MCF 10A (cell line): Measurements from ENCODE around the gene GBE1. TPM values are rescaled to one million over a fixed set of nuclear protein-coding genes. Genes with fewer than 3 reads are reported as not detected.

Source experiments
- BruUV-seq: library from RNA; stranded (reverse); fragments of 400-500 nt; replicated peaks from 2 replicates; lab custom pipeline; 2021; lab: Mats Ljungman, UMichigan
- CTCF ChIA-PET: fragments of 300-600 bp; sonication (Branson Sonifier 250); formaldehyde crosslinking; extraction: SDS; loops from one replicate; lab custom pipeline; 2021; ENCODE audit warnings: antibody characterized with exemption, inconsistent platforms; lab: Yijun Ruan, JAX
- POLR2A ChIA-PET: fragments of 300-600, 350-650 bp; sonication (Branson Sonifier 250); formaldehyde crosslinking; extraction: SDS; loops from one replicate; lab custom pipeline; 2020; ENCODE audit warnings: antibody characterized with exemption, inconsistent platforms; lab: Yijun Ruan, JAX
- DNase-seq: peaks from one replicate; pipeline ENCODE4 v3.0.0-alpha.2; 2018; ENCODE audit not compliant: unreplicated experiment
- H3K27ac Mint-ChIP-seq: one replicate; pipeline ENCODE4 v1.8.0; 2022; ENCODE audit warnings: mild to moderate bottlenecking, low read depth, mixed read lengths; ENCODE audit not compliant: unreplicated experiment
- H3K27me3 Mint-ChIP-seq: one replicate; pipeline ENCODE4 v1.8.0; 2022; ENCODE audit warnings: mixed read lengths; ENCODE audit not compliant: insufficient read depth, unreplicated experiment
- H3K36me3 Mint-ChIP-seq: one replicate; pipeline ENCODE4 v1.8.0; 2022; ENCODE audit warnings: mild to moderate bottlenecking, moderate library complexity, mixed read lengths; ENCODE audit not compliant: insufficient read depth, unreplicated experiment
- H3K4me1 Mint-ChIP-seq: one replicate; pipeline ENCODE4 v1.8.0; 2022; ENCODE audit warnings: mixed read lengths; ENCODE audit not compliant: insufficient read depth, unreplicated experiment
- H3K4me3 Mint-ChIP-seq: one replicate; pipeline ENCODE4 v1.8.0; 2022; ENCODE audit warnings: mild to moderate bottlenecking, moderate library complexity, mixed read lengths; ENCODE audit not compliant: unreplicated experiment
- H3K9me3 Mint-ChIP-seq: one replicate; pipeline ENCODE4 v1.8.0; 2022; ENCODE audit warnings: mixed read lengths; ENCODE audit not compliant: unreplicated experiment
- CTCF ChIP-seq: fragments of 200-600 bp; IDR thresholded peaks from one replicate; pipeline ENCODE4 v1.8.0; 2022; ENCODE audit warnings: antibody characterized with exemption, mild to moderate bottlenecking; ENCODE audit not compliant: unreplicated experiment
- intact Hi-C: fragments of 100-400 bp; cut with micrococcal nuclease; formaldehyde crosslinking; loops from 2 replicates; pipeline ENCODE4 v1.14.1; 2022
- total RNA-seq: library from RNA; stranded (reverse); gene quantifications from 2 replicates; pipeline ENCODE4 v1.2.3, GENCODE V29; 2022

Gene GBE1
- total RNA-seq, 1 experiment from 2014 or later, result 41.8 TPM

GRCh38 chr3:81444817-81445460 is 316.5 kb downstream of the GBE1 start:
- CTCF ChIA-PET, result no interaction called here
- Mint-ChIP-seq H3K27me3 (no peaks in the 10 kb centered on the region), H3K4me1 (peaks cover 12% of the 10 kb centered on the region), H3K27ac (no peak overlapping the region), H3K4me3 (no peak overlapping the region), H3K9me3 (no peaks in the 10 kb centered on the region), H3K36me3 (peaks cover 4% of the 10 kb centered on the region)
- DNase-seq, result no peak
- POLR2A ChIA-PET, result no interaction called here
- intact Hi-C loops, result no loop called here
- no peak for TF ChIP-seq CTCF
- no TSS peak for BruUV-seq

DNA sequence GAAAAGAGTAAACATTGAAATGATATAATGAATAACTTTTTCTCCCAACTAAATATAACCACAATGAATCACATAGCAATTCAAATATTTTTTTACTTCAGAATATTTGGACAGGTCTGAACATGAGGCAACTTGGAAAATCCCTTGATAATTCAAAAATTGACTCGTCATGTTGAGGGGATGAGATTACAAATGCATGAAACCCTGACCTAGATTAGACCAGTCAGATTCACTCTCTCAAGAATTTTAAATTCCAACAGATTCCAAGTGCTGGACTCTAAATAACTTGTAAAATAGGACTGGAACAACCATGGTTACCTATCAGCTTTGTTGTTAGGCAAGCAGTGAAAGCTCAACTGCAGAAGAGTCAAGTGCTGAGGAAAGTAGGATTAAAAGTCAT is 317.5 kb downstream of the GBE1 start:
- ChIA-PET POLR2A (no interaction called here), CTCF (no interaction called here)
- no peak for TF ChIP-seq CTCF
- Mint-ChIP-seq H3K27ac (peak overlapping the region; percentile 1), H3K4me3 (no peak overlapping the region), H3K4me1 (peaks cover 12% of the 10 kb centered on the region), H3K9me3 (no peaks in the 10 kb centered on the region), H3K27me3 (no peaks in the 10 kb centered on the region), H3K36me3 (peaks cover 4% of the 10 kb centered on the region)
- DNase-seq, result peak; percentile 43
- BruUV-seq, result no TSS peak
- intact Hi-C loops, result no loop called here

- no TSS peak for BruUV-seq
- intact Hi-C loops, result no loop called here
- Mint-ChIP-seq H3K27me3 (no peaks in the 10 kb centered on the region), H3K9me3 (no peaks in the 10 kb centered on the region), H3K27ac (peak overlapping the region; percentile 1), H3K4me1 (peaks cover 12% of the 10 kb centered on the region), H3K36me3 (peaks cover 4% of the 10 kb centered on the region), H3K4me3 (no peak overlapping the region)
- ChIA-PET POLR2A (interaction anchor here (0.8 kb wide), 1 partner anchor 34 kb away, joined by 4 read pairs; no protein-coding TSS in a partner anchor), CTCF (interaction anchor here (0.6 to 1.0 kb wide), 3 partner anchors 24 to 1578 kb away, joined by 3 to 5 read pairs (median 4); no protein-coding TSS in a partner anchor)
- no peak for DNase-seq
- TF ChIP-seq CTCF, result no peak
These were observed 318.0 kb downstream of the GBE1 start for GRCh38 chr3:81443457-81443782.

- H3K9me3 Mint-ChIP-seq, result no peaks in the 10 kb centered on the region
- peak overlapping the region; percentile 1 for H3K27ac Mint-ChIP-seq
These were observed 318.5 kb downstream of the GBE1 start for GRCh38 chr3:81442758-81443456.

More at GRCh38 chr3:81442758-81443456, 318.5 kb downstream of the GBE1 start:
- Mint-ChIP-seq H3K27me3 (no peaks in the 10 kb centered on the region), H3K36me3 (peaks cover 4% of the 10 kb centered on the region), H3K4me3 (no peak overlapping the region), H3K4me1 (peaks cover 12% of the 10 kb centered on the region)
- no peak for TF ChIP-seq CTCF
- intact Hi-C loops, result no loop called here
- DNase-seq, result no peak
- no TSS peak for BruUV-seq
- POLR2A ChIA-PET, result interaction anchor here (0.8 kb wide), 1 partner anchor 34 kb away, joined by 4 read pairs; no protein-coding TSS in a partner anchor
- CTCF ChIA-PET, result interaction anchor here (0.6 to 1.0 kb wide), 4 partner anchors 15 to 1579 kb away, joined by 3 to 5 read pairs (median 4); no protein-coding TSS in a partner anchor
